ENCODE measurements around the gene SAP30BP.

SAP30BP gene

GRCh38 chr17:75649687-75650086 is 17.5 kb upstream of the SAP30BP start:
- H3K27ac ChIP-seq, result no peak overlapping the region
- no peak for TF ChIP-seq ZFX (IDR thresholded peaks at IDR 0.05; ENCODE audit: borderline replicate concordance)

GRCh38 chr17:75650874-75651273 is 16.3 kb upstream of the SAP30BP start:
- TF ChIP-seq ZFX (IDR thresholded peaks at IDR 0.05; ENCODE audit: borderline replicate concordance), result no peak
- TF ChIP-seq CTCF (IDR thresholded peaks at IDR 0.05), result no peak
- no peak overlapping the region for H3K27ac ChIP-seq

GRCh38 chr17:75652341-75652740 is 14.8 kb upstream of the SAP30BP start:
- no peak for TF ChIP-seq CTCF (IDR thresholded peaks at IDR 0.05)
- TF ChIP-seq ZFX (IDR thresholded peaks at IDR 0.05; ENCODE audit: borderline replicate concordance), result no peak
- H3K27ac ChIP-seq, result no peak overlapping the region

- no peak overlapping the region for H3K27ac ChIP-seq
- TF ChIP-seq ZFX (IDR thresholded peaks at IDR 0.05; ENCODE audit: borderline replicate concordance), result no peak
- TF ChIP-seq CTCF (IDR thresholded peaks at IDR 0.05), result peak; percentile 84
Observed at GRCh38 chr17:75652934-75653549, 14.1 kb upstream of the SAP30BP start.

- H3K27ac ChIP-seq, result no peak overlapping the region
- TF ChIP-seq ZFX (IDR thresholded peaks at IDR 0.05; ENCODE audit: borderline replicate concordance), result no peak
- TF ChIP-seq CTCF (IDR thresholded peaks at IDR 0.05), result no peak
Observed at GRCh38 chr17:75654176-75654575, 13.0 kb upstream of the SAP30BP start.

- H3K27ac ChIP-seq, result no peak overlapping the region
Observed at GRCh38 chr17:75658237-75658636, 8.9 kb upstream of the SAP30BP start.

GRCh38 chr17:75661531-75661930 is 5.6 kb upstream of the SAP30BP start:
- TF ChIP-seq ZFX (IDR thresholded peaks at IDR 0.05; ENCODE audit: borderline replicate concordance) (no peak), CTCF (IDR thresholded peaks at IDR 0.05) (no peak)

More at GRCh38 chr17:75658237-75658636, 8.9 kb upstream of the SAP30BP start:
- TF ChIP-seq ZFX (IDR thresholded peaks at IDR 0.05; ENCODE audit: borderline replicate concordance) (no peak), CTCF (IDR thresholded peaks at IDR 0.05) (no peak)

GRCh38 chr17:75662511-75662910 is 4.6 kb upstream of the SAP30BP start:
- TF ChIP-seq CTCF (IDR thresholded peaks at IDR 0.05), result no peak
- TF ChIP-seq ZFX (IDR thresholded peaks at IDR 0.05; ENCODE audit: borderline replicate concordance), result no peak

More at GRCh38 chr17:75661531-75661930, 5.6 kb upstream of the SAP30BP start:
- no peak overlapping the region for H3K27ac ChIP-seq

More at GRCh38 chr17:75662511-75662910, 4.6 kb upstream of the SAP30BP start:
- no peak overlapping the region for H3K27ac ChIP-seq

All from 22Rv1 (cell line).